HEK293 (cell line): ENCODE measurements around the gene HMG20A.

Experiments
- ZNF146 ChIP-seq: fragments of 450-650 bp; formaldehyde crosslinking; IDR thresholded peaks from 2 replicates; pipeline ENCODE4 v1.5.1; 2016; ENCODE audit warnings: missing biosample characterization, missing genetic modification characterization
- ZNF274 ChIP-seq, 2 experiments: fragments of 200-500 bp in 1 of 2; fragments of 450-650 bp in 1 of 2; sonication (Bioruptor generic) in 1 of 2; formaldehyde crosslinking in 1 of 2; IDR thresholded peaks; 2 replicates each; pipeline versions ENCODE4 v1.5.1 to v1.6.1; 2014 to 2016; ENCODE audit warnings: borderline replicate concordance in 1 of 2, inconsistent platforms in 1 of 2, low read length in 1 of 2, missing biosample characterization in 1 of 2, missing genetic modification characterization in 1 of 2
- ZNF416 ChIP-seq: fragments of 450-650 bp; formaldehyde crosslinking; IDR thresholded peaks from 2 replicates; pipeline ENCODE4 v1.5.1; 2016; ENCODE audit warnings: missing biosample characterization, missing genetic modification characterization
- ZNF548 ChIP-seq: fragments of 450-650 bp; formaldehyde crosslinking; IDR thresholded peaks from 2 replicates; pipeline ENCODE4 v1.5.1; 2016; ENCODE audit warnings: missing biosample characterization, missing genetic modification characterization
- ZNF660 ChIP-seq: fragments of 450-650 bp; IDR thresholded peaks from 2 replicates; pipeline ENCODE4 v1.5.1; 2018; ENCODE audit warnings: missing biosample characterization, mild to moderate bottlenecking, missing genetic modification characterization
- ZXDB ChIP-seq: fragments of 450-650 bp; formaldehyde crosslinking; IDR thresholded peaks from 2 replicates; pipeline ENCODE4 v1.5.1; 2016; ENCODE audit warnings: missing biosample characterization, missing genetic modification characterization
- TF ChIP-seq, protein P1 (sequence below): fragments of 450-650 bp; formaldehyde crosslinking; IDR thresholded peaks from 2 replicates; pipeline ENCODE4 v1.5.1; 2016; ENCODE audit warnings: missing biosample characterization, missing genetic modification characterization
- TF ChIP-seq, protein P2 (sequence below): fragments of 450-650 bp; formaldehyde crosslinking; IDR thresholded peaks from 2 replicates; pipeline ENCODE4 v1.5.1; 2016; ENCODE audit warnings: missing biosample characterization, missing genetic modification characterization
- TF ChIP-seq, protein P3 (sequence below): fragments of 450-650 bp; formaldehyde crosslinking; IDR thresholded peaks from 2 replicates; pipeline ENCODE4 v1.5.1; 2016; ENCODE audit warnings: missing biosample characterization, missing genetic modification characterization, low read depth
- TF ChIP-seq, protein P4 (sequence below): fragments of 450-650 bp; formaldehyde crosslinking; IDR thresholded peaks from 2 replicates; pipeline ENCODE4 v1.5.1; 2016; ENCODE audit warnings: missing biosample characterization, missing genetic modification characterization, low read depth
- TF ChIP-seq, protein P5 (sequence below): fragments of 450-650 bp; formaldehyde crosslinking; IDR thresholded peaks from 2 replicates; pipeline ENCODE4 v1.5.1; 2016; ENCODE audit warnings: missing biosample characterization, missing genetic modification characterization
- TF ChIP-seq, protein P6 (sequence below): fragments of 450-650 bp; formaldehyde crosslinking; IDR thresholded peaks from 2 replicates; pipeline ENCODE4 v1.5.1; 2016; ENCODE audit warnings: missing biosample characterization, missing genetic modification characterization

DNA sequence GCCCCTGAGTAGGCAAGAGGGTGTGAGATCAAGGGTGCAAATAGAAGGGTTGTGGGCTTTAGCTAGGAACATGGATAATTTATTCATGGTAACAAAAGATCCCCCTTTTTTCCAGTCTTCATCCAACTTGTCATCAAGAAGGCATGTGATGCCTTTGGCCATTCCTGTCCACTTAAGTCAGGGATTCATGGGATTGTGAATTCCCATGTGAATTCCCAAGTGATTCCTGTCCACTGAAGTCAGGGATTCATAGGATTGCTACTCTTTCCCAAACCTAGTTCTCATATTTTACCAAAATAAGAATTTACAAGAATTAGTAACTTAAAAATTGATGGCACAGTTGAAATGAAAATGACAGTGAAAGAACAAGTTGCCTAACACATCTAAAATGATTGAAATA lies 40.8 kb downstream of the HMG20A start:
- TF ChIP-seq, protein P1, sequence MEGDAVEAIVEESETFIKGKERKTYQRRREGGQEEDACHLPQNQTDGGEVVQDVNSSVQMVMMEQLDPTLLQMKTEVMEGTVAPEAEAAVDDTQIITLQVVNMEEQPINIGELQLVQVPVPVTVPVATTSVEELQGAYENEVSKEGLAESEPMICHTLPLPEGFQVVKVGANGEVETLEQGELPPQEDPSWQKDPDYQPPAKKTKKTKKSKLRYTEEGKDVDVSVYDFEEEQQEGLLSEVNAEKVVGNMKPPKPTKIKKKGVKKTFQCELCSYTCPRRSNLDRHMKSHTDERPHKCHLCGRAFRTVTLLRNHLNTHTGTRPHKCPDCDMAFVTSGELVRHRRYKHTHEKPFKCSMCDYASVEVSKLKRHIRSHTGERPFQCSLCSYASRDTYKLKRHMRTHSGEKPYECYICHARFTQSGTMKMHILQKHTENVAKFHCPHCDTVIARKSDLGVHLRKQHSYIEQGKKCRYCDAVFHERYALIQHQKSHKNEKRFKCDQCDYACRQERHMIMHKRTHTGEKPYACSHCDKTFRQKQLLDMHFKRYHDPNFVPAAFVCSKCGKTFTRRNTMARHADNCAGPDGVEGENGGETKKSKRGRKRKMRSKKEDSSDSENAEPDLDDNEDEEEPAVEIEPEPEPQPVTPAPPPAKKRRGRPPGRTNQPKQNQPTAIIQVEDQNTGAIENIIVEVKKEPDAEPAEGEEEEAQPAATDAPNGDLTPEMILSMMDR (tag by site-specific recombination), result no peak
- TF ChIP-seq ZNF548 (tag by site-specific recombination), result no peak
- TF ChIP-seq ZNF416 (tag by site-specific recombination), result no peak
- TF ChIP-seq, protein P2, sequence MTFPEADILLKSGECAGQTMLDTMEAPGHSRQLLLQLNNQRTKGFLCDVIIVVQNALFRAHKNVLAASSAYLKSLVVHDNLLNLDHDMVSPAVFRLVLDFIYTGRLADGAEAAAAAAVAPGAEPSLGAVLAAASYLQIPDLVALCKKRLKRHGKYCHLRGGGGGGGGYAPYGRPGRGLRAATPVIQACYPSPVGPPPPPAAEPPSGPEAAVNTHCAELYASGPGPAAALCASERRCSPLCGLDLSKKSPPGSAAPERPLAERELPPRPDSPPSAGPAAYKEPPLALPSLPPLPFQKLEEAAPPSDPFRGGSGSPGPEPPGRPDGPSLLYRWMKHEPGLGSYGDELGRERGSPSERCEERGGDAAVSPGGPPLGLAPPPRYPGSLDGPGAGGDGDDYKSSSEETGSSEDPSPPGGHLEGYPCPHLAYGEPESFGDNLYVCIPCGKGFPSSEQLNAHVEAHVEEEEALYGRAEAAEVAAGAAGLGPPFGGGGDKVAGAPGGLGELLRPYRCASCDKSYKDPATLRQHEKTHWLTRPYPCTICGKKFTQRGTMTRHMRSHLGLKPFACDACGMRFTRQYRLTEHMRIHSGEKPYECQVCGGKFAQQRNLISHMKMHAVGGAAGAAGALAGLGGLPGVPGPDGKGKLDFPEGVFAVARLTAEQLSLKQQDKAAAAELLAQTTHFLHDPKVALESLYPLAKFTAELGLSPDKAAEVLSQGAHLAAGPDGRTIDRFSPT, result no peak
- no peak for TF ChIP-seq ZNF274 (IDR thresholded peaks at IDR 0.05; ENCODE audit: low read length)
- no peak for TF ChIP-seq ZNF274 (tag by site-specific recombination; IDR thresholded peaks at IDR 0.05; ENCODE audit: borderline replicate concordance)
- no peak for TF ChIP-seq ZNF660 (tag by site-specific recombination)
- TF ChIP-seq, protein P3, sequence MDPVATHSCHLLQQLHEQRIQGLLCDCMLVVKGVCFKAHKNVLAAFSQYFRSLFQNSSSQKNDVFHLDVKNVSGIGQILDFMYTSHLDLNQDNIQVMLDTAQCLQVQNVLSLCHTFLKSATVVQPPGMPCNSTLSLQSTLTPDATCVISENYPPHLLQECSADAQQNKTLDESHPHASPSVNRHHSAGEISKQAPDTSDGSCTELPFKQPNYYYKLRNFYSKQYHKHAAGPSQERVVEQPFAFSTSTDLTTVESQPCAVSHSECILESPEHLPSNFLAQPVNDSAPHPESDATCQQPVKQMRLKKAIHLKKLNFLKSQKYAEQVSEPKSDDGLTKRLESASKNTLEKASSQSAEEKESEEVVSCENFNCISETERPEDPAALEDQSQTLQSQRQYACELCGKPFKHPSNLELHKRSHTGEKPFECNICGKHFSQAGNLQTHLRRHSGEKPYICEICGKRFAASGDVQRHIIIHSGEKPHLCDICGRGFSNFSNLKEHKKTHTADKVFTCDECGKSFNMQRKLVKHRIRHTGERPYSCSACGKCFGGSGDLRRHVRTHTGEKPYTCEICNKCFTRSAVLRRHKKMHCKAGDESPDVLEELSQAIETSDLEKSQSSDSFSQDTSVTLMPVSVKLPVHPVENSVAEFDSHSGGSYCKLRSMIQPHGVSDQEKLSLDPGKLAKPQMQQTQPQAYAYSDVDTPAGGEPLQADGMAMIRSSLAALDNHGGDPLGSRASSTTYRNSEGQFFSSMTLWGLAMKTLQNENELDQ, result no peak
- TF ChIP-seq ZXDB (tag by site-specific recombination), result no peak
- TF ChIP-seq, protein P4, sequence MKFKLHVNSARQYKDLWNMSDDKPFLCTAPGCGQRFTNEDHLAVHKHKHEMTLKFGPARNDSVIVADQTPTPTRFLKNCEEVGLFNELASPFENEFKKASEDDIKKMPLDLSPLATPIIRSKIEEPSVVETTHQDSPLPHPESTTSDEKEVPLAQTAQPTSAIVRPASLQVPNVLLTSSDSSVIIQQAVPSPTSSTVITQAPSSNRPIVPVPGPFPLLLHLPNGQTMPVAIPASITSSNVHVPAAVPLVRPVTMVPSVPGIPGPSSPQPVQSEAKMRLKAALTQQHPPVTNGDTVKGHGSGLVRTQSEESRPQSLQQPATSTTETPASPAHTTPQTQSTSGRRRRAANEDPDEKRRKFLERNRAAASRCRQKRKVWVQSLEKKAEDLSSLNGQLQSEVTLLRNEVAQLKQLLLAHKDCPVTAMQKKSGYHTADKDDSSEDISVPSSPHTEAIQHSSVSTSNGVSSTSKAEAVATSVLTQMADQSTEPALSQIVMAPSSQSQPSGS (tag by site-specific recombination), result no peak
- TF ChIP-seq, protein P5, sequence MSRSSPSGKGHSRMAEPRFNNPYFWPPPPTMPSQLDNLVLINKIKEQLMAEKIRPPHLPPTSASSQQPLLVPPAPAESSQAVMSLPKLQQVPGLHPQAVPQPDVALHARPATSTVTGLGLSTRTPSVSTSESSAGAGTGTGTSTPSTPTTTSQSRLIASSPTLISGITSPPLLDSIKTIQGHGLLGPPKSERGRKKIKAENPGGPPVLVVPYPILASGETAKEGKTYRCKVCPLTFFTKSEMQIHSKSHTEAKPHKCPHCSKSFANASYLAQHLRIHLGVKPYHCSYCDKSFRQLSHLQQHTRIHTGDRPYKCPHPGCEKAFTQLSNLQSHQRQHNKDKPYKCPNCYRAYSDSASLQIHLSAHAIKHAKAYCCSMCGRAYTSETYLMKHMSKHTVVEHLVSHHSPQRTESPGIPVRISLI (tag by site-specific recombination), result no peak
- no peak for TF ChIP-seq ZNF146 (tag by site-specific recombination)
- TF ChIP-seq, protein P6, sequence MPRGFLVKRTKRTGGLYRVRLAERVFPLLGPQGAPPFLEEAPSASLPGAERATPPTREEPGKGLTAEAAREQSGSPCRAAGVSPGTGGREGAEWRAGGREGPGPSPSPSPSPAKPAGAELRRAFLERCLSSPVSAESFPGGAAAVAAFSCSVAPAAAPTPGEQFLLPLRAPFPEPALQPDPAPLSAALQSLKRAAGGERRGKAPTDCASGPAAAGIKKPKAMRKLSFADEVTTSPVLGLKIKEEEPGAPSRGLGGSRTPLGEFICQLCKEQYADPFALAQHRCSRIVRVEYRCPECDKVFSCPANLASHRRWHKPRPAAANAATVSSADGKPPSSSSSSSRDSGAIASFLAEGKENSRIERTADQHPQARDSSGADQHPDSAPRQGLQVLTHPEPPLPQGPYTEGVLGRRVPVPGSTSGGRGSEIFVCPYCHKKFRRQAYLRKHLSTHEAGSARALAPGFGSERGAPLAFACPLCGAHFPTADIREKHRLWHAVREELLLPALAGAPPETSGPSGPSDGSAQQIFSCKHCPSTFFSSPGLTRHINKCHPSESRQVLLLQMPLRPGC (tag by site-specific recombination), result no peak
